MM.1S (cell line): ENCODE measurements around the gene LRRC10B.

Source experiments
- DNase-seq: peaks from one replicate; pipeline ENCODE4 v3.0.0-alpha.2; 2015
- H2AFZ ChIP-seq: fragments of 300-600 bp; sonication (generic); 2 replicates; pipeline ENCODE4 v1.6.0; 2016; ENCODE audit warnings: antibody characterized with exemption, low read length
- H3F3A ChIP-seq: fragments of 300-600 bp; sonication (generic); 2 replicates; pipeline ENCODE4 v1.6.1; 2016; ENCODE audit warnings: mild to moderate bottlenecking, antibody characterized with exemption, low read length, moderate library complexity, mixed read lengths; ENCODE audit not compliant: insufficient read depth
- H3K27ac ChIP-seq: fragments of 300-600 bp; sonication (generic); 2 replicates; pipeline ENCODE4 v1.5.1; 2016; ENCODE audit warnings: mild to moderate bottlenecking, low read length
- H3K27me3 ChIP-seq: fragments of 300-600 bp; sonication (generic); replicated peaks from 2 replicates; pipeline ENCODE4 v1.6.0; 2016; ENCODE audit warnings: low read length; ENCODE audit not compliant: insufficient read depth
- H3K36me3 ChIP-seq: fragments of 300-600 bp; sonication (generic); replicated peaks from 2 replicates; pipeline ENCODE4 v1.6.1; 2016; ENCODE audit warnings: mild to moderate bottlenecking, low read length, mixed read lengths; ENCODE audit not compliant: insufficient read depth
- H3K4me1 ChIP-seq: fragments of 300-600 bp; sonication (generic); 2 replicates; pipeline ENCODE4 v1.6.1; 2016; ENCODE audit warnings: low read length, mixed read lengths
- H3K4me2 ChIP-seq: fragments of 300-600 bp; sonication (generic); 2 replicates; pipeline ENCODE4 v1.6.0; 2016; ENCODE audit warnings: low read depth, low read length
- H3K4me3 ChIP-seq: fragments of 300-600 bp; sonication (generic); 2 replicates; pipeline ENCODE4 v1.5.1; 2016; ENCODE audit warnings: low read length, mixed read lengths
- H3K79me2 ChIP-seq: fragments of 300-600 bp; sonication (generic); 2 replicates; pipeline ENCODE4 v1.6.1; 2016; ENCODE audit warnings: mixed run types, low read length, mixed read lengths
- H3K9ac ChIP-seq: fragments of 300-600 bp; sonication (generic); 2 replicates; pipeline ENCODE4 v1.6.1; 2016; ENCODE audit warnings: low read length, mixed read lengths
- H3K9me2 ChIP-seq: fragments of 300-600 bp; sonication (generic); replicated peaks from 2 replicates; pipeline ENCODE4 v1.6.1; 2016; ENCODE audit warnings: mild to moderate bottlenecking, low read length, mixed read lengths; ENCODE audit not compliant: insufficient read depth
- H3K9me3 ChIP-seq: fragments of 300-600 bp; sonication (generic); replicated peaks from 2 replicates; pipeline ENCODE4 v1.6.1; 2016; ENCODE audit warnings: mild to moderate bottlenecking, low read length, mixed read lengths; ENCODE audit not compliant: insufficient read depth
- H4K20me1 ChIP-seq: fragments of 300-600 bp; sonication (generic); 2 replicates; pipeline ENCODE4 v1.6.1; 2016; ENCODE audit warnings: mild to moderate bottlenecking, low read length, moderate library complexity, mixed read lengths; ENCODE audit not compliant: insufficient read depth
- EZH2 ChIP-seq: fragments of 300-600 bp; sonication (generic); optimal IDR thresholded peaks from 2 replicates; pipeline ENCODE3; 2017; ENCODE audit warnings: low read depth, mild to moderate bottlenecking, antibody characterized with exemption, low read length, mixed read lengths
- EZH2phosphoT487 ChIP-seq: fragments of 300-600 bp; sonication (generic); IDR thresholded peaks from 2 replicates; pipeline ENCODE4 v1.6.1; 2018; ENCODE audit warnings: antibody characterized with exemption, low read length
- TF ChIP-seq, protein P1 (sequence below): fragments of 300-600 bp; sonication (generic); IDR thresholded peaks from 2 replicates; pipeline ENCODE4 v1.5.1; 2016; ENCODE audit warnings: antibody characterized with exemption, low read length, mixed read lengths

The LRRC10B gene

DNA sequence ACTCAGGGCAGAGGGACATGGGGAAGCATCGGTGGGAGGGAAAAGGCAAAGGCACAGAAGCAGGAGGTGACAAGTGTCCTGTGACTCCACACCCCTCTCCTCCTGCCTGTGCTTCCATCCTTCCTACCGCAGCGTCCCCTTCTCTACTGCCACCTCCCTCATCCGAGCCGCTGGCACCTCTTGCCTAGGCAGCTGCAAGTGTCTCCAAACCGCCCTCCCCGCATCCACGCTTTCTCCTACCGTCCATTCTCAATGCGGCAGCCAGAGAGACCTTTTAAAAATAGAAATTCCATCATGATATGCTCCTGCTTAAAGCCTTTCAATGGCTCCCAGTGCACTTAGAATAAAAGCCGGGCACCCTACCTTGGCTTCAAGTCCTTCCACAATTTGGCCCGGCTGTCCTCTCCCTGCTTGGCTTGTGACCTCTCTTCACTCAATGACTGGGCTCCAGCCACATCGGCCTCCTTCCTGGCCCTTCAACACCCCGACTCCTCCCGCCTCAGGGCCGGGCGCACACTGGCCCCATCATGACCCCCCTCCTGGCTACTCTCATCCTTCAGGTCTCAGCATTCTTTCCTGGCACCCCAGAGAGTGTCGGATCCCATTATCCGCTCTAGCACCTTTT is 16.5 kb downstream of the LRRC10B start:
- DNase-seq = no peak
- TF ChIP-seq EZH2phosphoT487 (no peak), EZH2 (no peak)
- TF ChIP-seq, protein P1, sequence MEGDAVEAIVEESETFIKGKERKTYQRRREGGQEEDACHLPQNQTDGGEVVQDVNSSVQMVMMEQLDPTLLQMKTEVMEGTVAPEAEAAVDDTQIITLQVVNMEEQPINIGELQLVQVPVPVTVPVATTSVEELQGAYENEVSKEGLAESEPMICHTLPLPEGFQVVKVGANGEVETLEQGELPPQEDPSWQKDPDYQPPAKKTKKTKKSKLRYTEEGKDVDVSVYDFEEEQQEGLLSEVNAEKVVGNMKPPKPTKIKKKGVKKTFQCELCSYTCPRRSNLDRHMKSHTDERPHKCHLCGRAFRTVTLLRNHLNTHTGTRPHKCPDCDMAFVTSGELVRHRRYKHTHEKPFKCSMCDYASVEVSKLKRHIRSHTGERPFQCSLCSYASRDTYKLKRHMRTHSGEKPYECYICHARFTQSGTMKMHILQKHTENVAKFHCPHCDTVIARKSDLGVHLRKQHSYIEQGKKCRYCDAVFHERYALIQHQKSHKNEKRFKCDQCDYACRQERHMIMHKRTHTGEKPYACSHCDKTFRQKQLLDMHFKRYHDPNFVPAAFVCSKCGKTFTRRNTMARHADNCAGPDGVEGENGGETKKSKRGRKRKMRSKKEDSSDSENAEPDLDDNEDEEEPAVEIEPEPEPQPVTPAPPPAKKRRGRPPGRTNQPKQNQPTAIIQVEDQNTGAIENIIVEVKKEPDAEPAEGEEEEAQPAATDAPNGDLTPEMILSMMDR = no peak
- Histone ChIP-seq H3K9me3 (no peaks in the 10 kb centered on the region), H3K9me2 (no peaks in the 10 kb centered on the region), H2AFZ (no peak overlapping the region), H3K79me2 (no peaks in the 10 kb centered on the region), H3K4me3 (no peak overlapping the region), H3K9ac (no peak overlapping the region), H3K27me3 (peaks cover 100% of the 10 kb centered on the region), H3K27ac (no peak overlapping the region), H3F3A (no peaks in the 10 kb centered on the region), H3K4me2 (no peak overlapping the region), H3K36me3 (no peaks in the 10 kb centered on the region), H3K4me1 (no peaks in the 10 kb centered on the region), H4K20me1 (no peaks in the 10 kb centered on the region)

DNA sequence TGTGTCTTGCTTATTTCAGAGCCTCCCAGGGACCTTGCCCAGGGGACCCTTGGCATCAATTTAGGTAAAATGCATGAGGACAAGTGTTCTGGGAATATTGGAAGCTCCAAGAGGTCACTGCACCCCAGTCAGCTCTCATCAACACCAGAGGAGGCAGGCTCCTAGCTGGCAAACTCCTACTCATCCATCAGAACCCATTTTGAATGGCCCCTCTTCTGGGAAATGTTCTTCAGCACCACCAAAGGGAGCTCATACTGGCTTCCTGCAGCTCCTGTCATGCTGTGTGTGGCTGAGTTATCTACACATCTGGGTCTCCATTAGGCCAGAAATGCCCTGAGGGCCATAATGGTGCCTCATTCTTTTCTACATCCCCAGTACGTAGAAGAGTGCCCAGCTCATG is 17.7 kb downstream of the LRRC10B start:
- no peaks in the 10 kb centered on the region for H3K36me3 ChIP-seq
- no peak overlapping the region for H3K4me3 ChIP-seq
- no peak for DNase-seq
- H3K4me2 ChIP-seq = no peak overlapping the region
- no peak overlapping the region for H3K9ac ChIP-seq
- TF ChIP-seq EZH2phosphoT487 (no peak), EZH2 (no peak)
- TF ChIP-seq, protein P1 = no peak
- H3K9me2 ChIP-seq = no peaks in the 10 kb centered on the region
- H3K4me1 ChIP-seq = no peaks in the 10 kb centered on the region
- H2AFZ ChIP-seq = no peak overlapping the region
- peaks cover 100% of the 10 kb centered on the region for H3K27me3 ChIP-seq
- H3F3A ChIP-seq = no peaks in the 10 kb centered on the region
- no peaks in the 10 kb centered on the region for H3K9me3 ChIP-seq
- H4K20me1 ChIP-seq = no peaks in the 10 kb centered on the region
- H3K27ac ChIP-seq = no peak overlapping the region
- no peaks in the 10 kb centered on the region for H3K79me2 ChIP-seq

DNA sequence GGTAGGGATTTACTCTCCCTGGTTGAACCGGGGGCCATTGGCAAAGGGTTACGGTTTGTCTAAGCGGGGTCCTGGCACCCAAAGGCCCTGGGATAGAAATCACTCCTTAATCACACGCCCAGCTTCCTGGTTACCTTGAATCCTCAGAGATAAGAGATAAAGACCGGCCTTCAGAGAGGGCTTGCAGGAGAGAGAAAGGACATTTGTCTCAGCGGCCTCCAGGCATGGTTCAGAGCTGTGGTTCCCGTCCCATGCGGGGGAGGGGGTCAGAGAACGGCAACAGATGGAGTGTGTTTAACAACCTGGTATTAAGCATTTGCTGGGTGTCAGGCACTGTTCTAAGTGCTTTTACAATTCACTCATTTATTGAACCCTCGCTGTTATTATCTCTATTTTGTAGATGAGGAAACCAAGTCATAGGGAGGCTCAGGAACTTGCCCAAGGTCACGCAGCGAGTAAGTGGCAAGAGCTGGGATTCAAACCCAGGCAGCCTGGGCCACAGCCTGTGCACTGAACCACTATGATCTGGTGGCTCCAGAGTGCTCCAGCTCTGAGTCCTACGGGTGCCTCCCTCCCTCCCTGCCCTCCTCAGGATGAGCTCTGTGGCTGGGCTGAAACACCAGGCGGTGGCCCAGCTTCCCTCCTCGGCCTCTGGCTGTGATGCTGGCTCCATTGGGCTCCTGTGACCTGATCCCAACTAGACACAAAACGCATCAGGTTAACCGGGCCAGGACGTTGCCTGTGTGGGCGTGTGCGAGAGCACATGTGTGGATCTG is 18.6 kb downstream of the LRRC10B start:
- Histone ChIP-seq H3K27ac (no peak overlapping the region), H3K4me3 (no peak overlapping the region), H3K4me2 (no peak overlapping the region), H3K4me1 (no peaks in the 10 kb centered on the region), H3K79me2 (no peaks in the 10 kb centered on the region), H2AFZ (no peak overlapping the region), H3K9me3 (no peaks in the 10 kb centered on the region), H4K20me1 (no peaks in the 10 kb centered on the region), H3K9me2 (no peaks in the 10 kb centered on the region), H3K27me3 (peaks cover 98% of the 10 kb centered on the region), H3F3A (no peaks in the 10 kb centered on the region), H3K36me3 (no peaks in the 10 kb centered on the region), H3K9ac (no peak overlapping the region)
- no peak for DNase-seq
- TF ChIP-seq EZH2 (no peak), EZH2phosphoT487 (no peak)
- TF ChIP-seq, protein P1 = no peak
